H1 (cell line): Measurements from ENCODE around the gene NEGR1. TPM values are rescaled to one million over a fixed set of nuclear protein-coding genes. Genes with fewer than 3 reads are reported as not detected.

ENCODE experiments used
- CTCF ChIA-PET: fragments of 300-600 bp; sonication (Branson Sonifier 250); formaldehyde crosslinking; loops from one replicate; lab custom pipeline; 2021; ENCODE audit not compliant: partially characterized antibody; lab: Charles Lee
- POLR2A ChIA-PET: fragments of 300-600 bp; sonication (Branson Sonifier 250); formaldehyde crosslinking; loops from one replicate; lab custom pipeline; 2021; ENCODE audit warnings: inconsistent platforms; ENCODE audit not compliant: partially characterized antibody; lab: Charles Lee
- DNase-seq, 2 experiments: peaks; one replicate each; pipeline versions ENCODE4 v3.0.0 to v3.0.0-alpha.2; 2010 to 2022; ENCODE audit warnings: low spot score in 2 of 2, low read depth in 1 of 2, mixed read lengths in 1 of 2
- FAIRE-seq: peaks from 2 replicates; lab custom pipeline; 2011; peaks lifted over from hg19 to GRCh38; lab: Jason Lieb, UNC
- H2AFZ ChIP-seq: 2 replicates; pipeline ENCODE4 v1.8.1; 2012; ENCODE audit warnings: low read length, inconsistent platforms
- H2AK5ac ChIP-seq: 2 replicates; pipeline ENCODE4 v1.6.1; 2013; ENCODE audit warnings: low read depth, low read length
- H2BK120ac ChIP-seq: replicated peaks from 2 replicates; pipeline ENCODE3; 2013; ENCODE audit warnings: low read depth, low read length, inconsistent platforms
- H2BK12ac ChIP-seq: 2 replicates; pipeline ENCODE4 v1.6.1; 2013; ENCODE audit warnings: low read depth, low read length
- H2BK15ac ChIP-seq: 2 replicates; pipeline ENCODE4 v1.6.1; 2013; ENCODE audit warnings: low read length
- H2BK20ac ChIP-seq: 2 replicates; pipeline ENCODE4 v1.6.1; 2013; ENCODE audit warnings: low read length
- H2BK5ac ChIP-seq: 2 replicates; pipeline ENCODE4 v1.6.1; 2013; ENCODE audit warnings: low read depth, low read length
- H3K14ac ChIP-seq: 2 replicates; pipeline ENCODE4 v1.6.1; 2013; ENCODE audit warnings: inconsistent platforms; ENCODE audit not compliant: insufficient read length
- H3K18ac ChIP-seq: 2 replicates; pipeline ENCODE4 v1.6.1; 2013; ENCODE audit warnings: low read length; ENCODE audit errors: extremely low read depth
- H3K23ac ChIP-seq: 2 replicates; pipeline ENCODE4 v1.6.1; 2013; ENCODE audit warnings: inconsistent platforms; ENCODE audit not compliant: insufficient read length
- H3K23me2 ChIP-seq: 2 replicates; pipeline ENCODE4 v1.6.1; 2013; ENCODE audit warnings: low read depth, low read length
- H3K27ac ChIP-seq: 2 replicates; pipeline ENCODE4 v1.6.1; 2011; ENCODE audit warnings: low read depth, low read length, inconsistent platforms
- H3K27me3 ChIP-seq, 4 experiments: replicated peaks in 1 of 4; 1 replicate in 1 of 4; 2 replicates in 3 of 4; pipeline versions ENCODE4 v1.6.1 to v1.8.1; 2011 to 2013; ENCODE audit warnings: low read length in 3 of 4, mild to moderate bottlenecking in 3 of 4, inconsistent platforms in 2 of 4, mixed read lengths in 2 of 4, moderate library complexity in 1 of 4; ENCODE audit not compliant: control insufficient read depth in 3 of 4, insufficient read depth in 3 of 4; ENCODE audit errors: extremely low read depth in 1 of 4
- H3K36me3 ChIP-seq, 4 experiments: 2 replicates each; pipeline versions ENCODE4 v1.6.1 to v1.8.1; 2011 to 2013; ENCODE audit warnings: mild to moderate bottlenecking in 4 of 4, low read length in 3 of 4, moderate library complexity in 2 of 4, control low read depth in 1 of 4, inconsistent platforms in 1 of 4; ENCODE audit not compliant: insufficient read depth in 4 of 4, control insufficient read depth in 2 of 4
- H3K4ac ChIP-seq: replicated peaks from 2 replicates; pipeline ENCODE3; 2013; ENCODE audit warnings: low read length, low read depth, mixed read lengths, inconsistent platforms; ENCODE audit not compliant: insufficient read length
- H3K4me1 ChIP-seq, 4 experiments: replicated peaks in 1 of 4; 1 replicate in 1 of 4; 2 replicates in 3 of 4; pipeline versions ENCODE4 v1.6.1 to v1.8.1; 2011 to 2013; ENCODE audit warnings: low read length in 3 of 4, inconsistent platforms in 2 of 4, mixed read lengths in 1 of 4; ENCODE audit not compliant: insufficient read depth in 4 of 4, control insufficient read depth in 3 of 4
- H3K4me2 ChIP-seq, 2 experiments: 2 replicates each; pipeline versions ENCODE4 v1.6.1 to v1.8.1; 2011 to 2013; ENCODE audit warnings: low read depth in 2 of 2, low read length in 2 of 2, control low read depth in 1 of 2, inconsistent platforms in 1 of 2, mild to moderate bottlenecking in 1 of 2; ENCODE audit not compliant: insufficient read depth in 1 of 2
- H3K4me3 ChIP-seq, 4 experiments: fragments of 200-600, 300-600 bp in 1 of 4; sonication (generic), shearing (Covaris generic), sonication (Bioruptor Twin) in 1 of 4; 2 replicates each; pipeline versions ENCODE4 v1.5.1 to v1.8.1; 2011 to 2016; ENCODE audit warnings: low read length in 4 of 4, low read depth in 3 of 4, control low read depth in 2 of 4, inconsistent platforms in 2 of 4, mild to moderate bottlenecking in 2 of 4, mixed read lengths in 1 of 4, moderate library complexity in 1 of 4; ENCODE audit not compliant: insufficient read depth in 2 of 4; ENCODE audit errors: extremely low read depth in 1 of 4
- H3K56ac ChIP-seq: replicated peaks from 2 replicates; pipeline ENCODE3; 2013; ENCODE audit warnings: low read depth, mild to moderate bottlenecking, mixed read lengths, low read length, inconsistent platforms; ENCODE audit not compliant: insufficient read length
- H3K79me1 ChIP-seq: 2 replicates; pipeline ENCODE4 v1.6.1; 2013; ENCODE audit warnings: low read depth, low read length, control low read depth
- H3K79me2 ChIP-seq, 2 experiments: 2 replicates each; pipeline versions ENCODE4 v1.6.1 to v1.8.1; 2012 to 2013; ENCODE audit warnings: low read length in 2 of 2, mild to moderate bottlenecking in 2 of 2, inconsistent platforms in 1 of 2; ENCODE audit not compliant: insufficient read depth in 2 of 2, control insufficient read depth in 1 of 2
- H3K9ac ChIP-seq, 4 experiments: replicated peaks in 1 of 4; 1 replicate in 1 of 4; 2 replicates in 3 of 4; pipeline versions ENCODE4 v1.6.1 to v1.8.1; 2011 to 2013; ENCODE audit warnings: low read depth in 3 of 4, low read length in 3 of 4, control low read depth in 2 of 4, mild to moderate bottlenecking in 2 of 4, moderate library complexity in 2 of 4, inconsistent platforms in 1 of 4; ENCODE audit errors: extremely low read depth in 1 of 4
- H3K9me3 ChIP-seq, 2 experiments: 2 replicates each; pipeline versions ENCODE4 v1.6.1 to v1.8.1; 2012 to 2013; ENCODE audit warnings: mild to moderate bottlenecking in 2 of 2, moderate library complexity in 2 of 2, control low read depth in 1 of 2, inconsistent platforms in 1 of 2, low read depth in 1 of 2, low read length in 1 of 2, mixed read lengths in 1 of 2; ENCODE audit not compliant: insufficient read depth in 2 of 2
- H4K20me1 ChIP-seq, 2 experiments: replicated peaks in 1 of 2; 2 replicates each; pipeline versions ENCODE3 to v1.8.1; 2011 to 2013; ENCODE audit warnings: inconsistent platforms in 2 of 2, low read length in 2 of 2, mild to moderate bottlenecking in 1 of 2; ENCODE audit not compliant: insufficient read depth in 2 of 2, control insufficient read depth in 1 of 2
- H4K5ac ChIP-seq: 2 replicates; pipeline ENCODE4 v1.6.1; 2013; ENCODE audit warnings: low read length, low read depth, mixed read lengths, inconsistent platforms; ENCODE audit not compliant: insufficient read length
- H4K8ac ChIP-seq: 2 replicates; pipeline ENCODE4 v1.8.0; 2013; ENCODE audit warnings: mild to moderate bottlenecking, moderate library complexity, low read length, inconsistent platforms; ENCODE audit not compliant: insufficient read depth; ENCODE audit errors: extremely low read depth
- H4K91ac ChIP-seq: replicated peaks from 2 replicates; pipeline ENCODE3; 2013; ENCODE audit warnings: low read length, mixed read lengths, inconsistent platforms; ENCODE audit not compliant: insufficient read length
- BCL11A ChIP-seq, 2 experiments: IDR thresholded peaks; one replicate each; pipeline ENCODE4 v1.6.1; 2011; ENCODE audit warnings: low read depth in 2 of 2, low read length in 2 of 2, mild to moderate bottlenecking in 2 of 2
- CHD1 ChIP-seq: IDR thresholded peaks from 2 replicates; pipeline ENCODE4 v1.6.1; 2012; ENCODE audit warnings: low read depth, low read length, improper control_type of control experiment
- EGR1 ChIP-seq: IDR thresholded peaks from 2 replicates; pipeline ENCODE4 v1.6.1; 2011; ENCODE audit warnings: low read depth, low read length, borderline replicate concordance
- EZH2 ChIP-seq: fragments of 200-600 bp; sonication (generic); IDR thresholded peaks from 2 replicates; pipeline ENCODE4 v1.7.1; 2012; ENCODE audit warnings: low read depth, mild to moderate bottlenecking, moderate library complexity, low read length, inconsistent platforms; ENCODE audit not compliant: severe bottlenecking
- MAFK ChIP-seq: IDR thresholded peaks from 2 replicates; pipeline ENCODE4 v1.6.1; 2012; ENCODE audit warnings: low read depth, mild to moderate bottlenecking, improper control_type of control experiment, low read length
- NRF1 ChIP-seq: IDR thresholded peaks from 2 replicates; pipeline ENCODE4 v1.6.1; 2011; ENCODE audit warnings: mild to moderate bottlenecking, low read depth, low read length, improper control_type of control experiment
- POLR2AphosphoS5 ChIP-seq: IDR thresholded peaks from 2 replicates; pipeline ENCODE4 v1.6.1; 2011; ENCODE audit warnings: low read depth, low read length
- RAD21 ChIP-seq, 2 experiments: IDR thresholded peaks in 1 of 2; conservative IDR thresholded peaks in 1 of 2; 2 replicates each; pipeline ENCODE4 v1.6.1; 2011; ENCODE audit warnings: low read depth in 2 of 2, low read length in 2 of 2, improper control_type of control experiment in 1 of 2, inconsistent platforms in 1 of 2, mild to moderate bottlenecking in 1 of 2, moderate library complexity in 1 of 2
- TBP ChIP-seq: IDR thresholded peaks from 2 replicates; pipeline ENCODE4 v1.6.1; 2011; ENCODE audit warnings: low read depth, low read length, improper control_type of control experiment
- polyA plus RNA-seq, 7 experiments: library from polyadenylated mRNA; depleted of rRNA in 3 of 7; stranded (reverse) in 5 of 7; unstranded in 2 of 7; fragments of >200 nt in 5 of 7; fragments of 200-250 nt in 2 of 7; gene quantifications; 1 replicate in 5 of 7; 2 replicates in 1 of 7; 4 replicates in 1 of 7; pipeline versions ENCODE4 v1.2.1 to v1.2.3, GENCODE V29; 2011 to 2013; ENCODE audit warnings: missing spikeins in 2 of 7, mixed read lengths in 2 of 7
- total RNA-seq: library from RNA; stranded (reverse); fragmentation: NEBNext Ultra II Directional; extraction: Animal tissue kit (Norgen Biotek cat#: 25700); gene quantifications from 2 replicates; pipeline ENCODE4 v1.2.1, GENCODE V29; 2021
- TF ChIP-seq, protein P1 (sequence below): IDR thresholded peaks from 2 replicates; pipeline ENCODE4 v1.6.1; 2012; ENCODE audit warnings: low read length, inconsistent platforms
- TF ChIP-seq, protein P2 (sequence below): IDR thresholded peaks from 2 replicates; pipeline ENCODE4 v1.6.1; 2012; ENCODE audit warnings: inconsistent platforms
- TF ChIP-seq, protein P3 (sequence below): IDR thresholded peaks from 2 replicates; pipeline ENCODE4 v1.6.1; 2012; ENCODE audit warnings: inconsistent platforms

The NEGR1 gene
- total and polyA plus RNA-seq, 2 of the 8 experiments (the other 6 are each of a cell fraction or from before 2014, with no cell fraction given), result 0.71 to 1.3 TPM

DNA sequence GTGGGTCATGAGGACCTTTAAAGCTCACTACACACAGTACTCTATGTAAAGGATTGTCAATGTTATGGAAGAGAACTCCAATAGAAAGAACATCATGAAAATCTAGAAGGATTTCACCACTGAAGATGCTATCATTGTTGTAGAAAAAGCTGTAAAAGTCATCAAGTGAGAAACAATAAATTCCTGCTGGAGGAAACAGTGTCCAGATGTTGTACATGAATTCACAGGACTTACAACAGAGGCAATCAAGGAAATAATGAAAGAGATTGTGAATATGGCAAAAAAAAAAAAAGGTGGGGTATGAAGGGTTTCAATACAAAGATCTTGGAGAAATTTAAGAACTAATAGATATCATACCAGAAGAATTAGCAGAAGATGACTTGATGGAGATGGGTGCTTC is 846.4 kb downstream of the NEGR1 start:
- H4K8ac ChIP-seq, result no peak overlapping the region
- H2BK12ac ChIP-seq, result no peak overlapping the region
- no peaks in the 10 kb centered on the region for H3K79me2 ChIP-seq
- H2BK120ac ChIP-seq, result no peak overlapping the region
- H4K20me1 ChIP-seq, result no peaks in the 10 kb centered on the region
- no peak for DNase-seq
- no peak overlapping the region for H2AFZ ChIP-seq
- H3K4me1 ChIP-seq, result peaks cover 0 to 7% (median 2%) of the 10 kb centered on the region in 4 experiments; a peak in 3 of 7 replicates
- no peaks in the 10 kb centered on the region for H3K36me3 ChIP-seq
- no peak overlapping the region for H4K5ac ChIP-seq
- H3K18ac ChIP-seq, result no peak overlapping the region
- no peak overlapping the region for H2AK5ac ChIP-seq
- no peak overlapping the region for H3K4ac ChIP-seq
- no peak overlapping the region for H4K91ac ChIP-seq
- no peak overlapping the region for H3K9ac ChIP-seq
- no peaks in the 10 kb centered on the region for H3K27me3 ChIP-seq
- H3K23me2 ChIP-seq, result no peaks in the 10 kb centered on the region
- no peak overlapping the region for H2BK15ac ChIP-seq
- H3K79me1 ChIP-seq, result no peaks in the 10 kb centered on the region
- H2BK5ac ChIP-seq, result no peak overlapping the region
- ChIA-PET CTCF (no interaction called here), POLR2A (no interaction called here)
- H3K4me2 ChIP-seq, result no peak overlapping the region
- no peak overlapping the region for H3K4me3 ChIP-seq
- no peak overlapping the region for H3K56ac ChIP-seq
- no peak for FAIRE-seq
- H3K23ac ChIP-seq, result no peak overlapping the region
- H3K14ac ChIP-seq, result no peak overlapping the region
- no peaks in the 10 kb centered on the region for H3K9me3 ChIP-seq
- no peak overlapping the region for H3K27ac ChIP-seq
- no peak overlapping the region for H2BK20ac ChIP-seq
- TF ChIP-seq POLR2AphosphoS5, result no peak
- TF ChIP-seq, protein P1, sequence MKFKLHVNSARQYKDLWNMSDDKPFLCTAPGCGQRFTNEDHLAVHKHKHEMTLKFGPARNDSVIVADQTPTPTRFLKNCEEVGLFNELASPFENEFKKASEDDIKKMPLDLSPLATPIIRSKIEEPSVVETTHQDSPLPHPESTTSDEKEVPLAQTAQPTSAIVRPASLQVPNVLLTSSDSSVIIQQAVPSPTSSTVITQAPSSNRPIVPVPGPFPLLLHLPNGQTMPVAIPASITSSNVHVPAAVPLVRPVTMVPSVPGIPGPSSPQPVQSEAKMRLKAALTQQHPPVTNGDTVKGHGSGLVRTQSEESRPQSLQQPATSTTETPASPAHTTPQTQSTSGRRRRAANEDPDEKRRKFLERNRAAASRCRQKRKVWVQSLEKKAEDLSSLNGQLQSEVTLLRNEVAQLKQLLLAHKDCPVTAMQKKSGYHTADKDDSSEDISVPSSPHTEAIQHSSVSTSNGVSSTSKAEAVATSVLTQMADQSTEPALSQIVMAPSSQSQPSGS, result no peak
- no peak for TF ChIP-seq BCL11A (IDR thresholded peaks at IDR 0.05; ENCODE audit: low read depth in 2 of 2, low read length in 2 of 2)
- no peak for TF ChIP-seq EZH2
- TF ChIP-seq EGR1, result no peak
- no peak for TF ChIP-seq NRF1
- TF ChIP-seq, protein P2, sequence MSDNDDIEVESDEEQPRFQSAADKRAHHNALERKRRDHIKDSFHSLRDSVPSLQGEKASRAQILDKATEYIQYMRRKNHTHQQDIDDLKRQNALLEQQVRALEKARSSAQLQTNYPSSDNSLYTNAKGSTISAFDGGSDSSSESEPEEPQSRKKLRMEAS, result no peak
- TF ChIP-seq, protein P3, sequence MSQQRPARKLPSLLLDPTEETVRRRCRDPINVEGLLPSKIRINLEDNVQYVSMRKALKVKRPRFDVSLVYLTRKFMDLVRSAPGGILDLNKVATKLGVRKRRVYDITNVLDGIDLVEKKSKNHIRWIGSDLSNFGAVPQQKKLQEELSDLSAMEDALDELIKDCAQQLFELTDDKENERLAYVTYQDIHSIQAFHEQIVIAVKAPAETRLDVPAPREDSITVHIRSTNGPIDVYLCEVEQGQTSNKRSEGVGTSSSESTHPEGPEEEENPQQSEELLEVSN, result no peak
- TF ChIP-seq RAD21 (IDR thresholded peaks at IDR 0.05 in 1 of 2, conservative IDR thresholded peaks at IDR 0.05 in 1 of 2; ENCODE audit: low read depth in 2 of 2, low read length in 2 of 2), result no peak
- no peak for TF ChIP-seq MAFK
- TF ChIP-seq TBP, result no peak
- no peak for TF ChIP-seq CHD1
